HepG2 (cell line): Measurements from ENCODE around the gene ASNS. TPM values are rescaled to one million over a fixed set of nuclear protein-coding genes. Genes with fewer than 3 reads are reported as not detected.

Experiments used
- GZF1 ChIP-seq: sonication (generic); formaldehyde crosslinking; IDR thresholded peaks from 2 replicates; pipeline ENCODE4 v1.5.1; 2020; ENCODE audit warnings: mild to moderate bottlenecking, missing genetic modification reagents
- HOXA7 ChIP-seq: sonication (generic); formaldehyde crosslinking; IDR thresholded peaks from 2 replicates; pipeline ENCODE4 v1.8.1; 2022; ENCODE audit warnings: mild to moderate bottlenecking, missing genetic modification reagents, moderate library complexity
- POLR2G ChIP-seq: fragments of 200-400 bp; formaldehyde crosslinking; IDR thresholded peaks from 2 replicates; pipeline ENCODE4 v1.6.1; 2018; ENCODE audit warnings: mild to moderate bottlenecking, low read depth, low read length, moderate library complexity
- RAD21 ChIP-seq: fragments of 450-650 bp; formaldehyde crosslinking; IDR thresholded peaks from 2 replicates; pipeline ENCODE4 v1.5.0; 2020; ENCODE audit warnings: mild to moderate bottlenecking
- ZBTB2 ChIP-seq: sonication (generic); formaldehyde crosslinking; IDR thresholded peaks from 2 replicates; pipeline ENCODE4 v1.8.0; 2022; ENCODE audit warnings: low read depth, missing genetic modification reagents
- ZBTB4 ChIP-seq: sonication (generic); formaldehyde crosslinking; IDR thresholded peaks from 2 replicates; pipeline ENCODE4 v1.4.0; 2020; ENCODE audit warnings: missing genetic modification reagents, mild to moderate bottlenecking, borderline replicate concordance
- ZNF567 ChIP-seq: sonication (generic); formaldehyde crosslinking; IDR thresholded peaks from 2 replicates; pipeline ENCODE4 v1.8.1; 2023; ENCODE audit warnings: mild to moderate bottlenecking, missing genetic modification reagents, borderline replicate concordance
- ZNF703 ChIP-seq: sonication (generic); formaldehyde crosslinking; IDR thresholded peaks from 2 replicates; pipeline ENCODE4 v1.5.1; 2020; ENCODE audit warnings: missing genetic modification reagents, mild to moderate bottlenecking, moderate library complexity, borderline replicate concordance
- ZSCAN25 ChIP-seq: sonication (generic); formaldehyde crosslinking; IDR thresholded peaks from 2 replicates; pipeline ENCODE4 v1.8.0; 2022; ENCODE audit warnings: mild to moderate bottlenecking, missing genetic modification reagents
- polyA plus RNA-seq, 8 experiments: library from polyadenylated mRNA; depleted of rRNA in 3 of 8; stranded (reverse) in 7 of 8; unstranded in 1 of 8; fragments of >200 nt; fragmentation: Illumina TruSeq in 4 of 8; extraction: Trizol in 4 of 8; gene quantifications; 2 replicates each; pipeline versions ENCODE4 v1.2.1 to v1.2.3, GENCODE V29; 2011 to 2016; ENCODE audit warnings: low read depth in 4 of 8, missing spikeins in 1 of 8, mixed read lengths in 1 of 8; ENCODE audit not compliant: insufficient read depth in 1 of 8
- total RNA-seq, 5 experiments: library from RNA; depleted of rRNA; stranded (reverse); fragments of >200 nt; fragmentation: Illumina TruSeq; extraction: Trizol; gene quantifications; 2 replicates each; pipeline ENCODE4 v1.2.3, GENCODE V29; 2016; ENCODE audit warnings: low read depth in 1 of 5
- TF ChIP-seq, protein P1 (sequence below): sonication (generic); formaldehyde crosslinking; IDR thresholded peaks from 2 replicates; pipeline ENCODE4 v1.5.0; 2020; ENCODE audit warnings: mild to moderate bottlenecking, low read depth, missing genetic modification reagents, borderline replicate concordance
- TF ChIP-seq, protein P2 (sequence below): sonication (generic); formaldehyde crosslinking; IDR thresholded peaks from 2 replicates; pipeline ENCODE4 v1.5.1; 2020; ENCODE audit warnings: missing genetic modification reagents, mild to moderate bottlenecking, borderline replicate concordance
- TF ChIP-seq, protein P3 (sequence below): sonication (generic); formaldehyde crosslinking; IDR thresholded peaks from 2 replicates; pipeline ENCODE4 v1.5.0; 2020; ENCODE audit warnings: mild to moderate bottlenecking, missing genetic modification reagents, borderline replicate concordance

Gene ASNS
- total and polyA plus RNA-seq, 2 of the 13 experiments (the other 11 are each of a cell fraction or from before 2014, with no cell fraction given), result 55.0 to 75.1 TPM

- TF ChIP-seq, protein P1, sequence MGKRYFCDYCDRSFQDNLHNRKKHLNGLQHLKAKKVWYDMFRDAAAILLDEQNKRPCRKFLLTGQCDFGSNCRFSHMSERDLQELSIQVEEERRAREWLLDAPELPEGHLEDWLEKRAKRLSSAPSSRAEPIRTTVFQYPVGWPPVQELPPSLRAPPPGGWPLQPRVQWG (CRISPR knock-in tag), result no peak
- peak; percentile 42; the same call in 1 of the 2 replicates for TF ChIP-seq ZBTB4 (CRISPR knock-in tag)
- TF ChIP-seq, protein P2, sequence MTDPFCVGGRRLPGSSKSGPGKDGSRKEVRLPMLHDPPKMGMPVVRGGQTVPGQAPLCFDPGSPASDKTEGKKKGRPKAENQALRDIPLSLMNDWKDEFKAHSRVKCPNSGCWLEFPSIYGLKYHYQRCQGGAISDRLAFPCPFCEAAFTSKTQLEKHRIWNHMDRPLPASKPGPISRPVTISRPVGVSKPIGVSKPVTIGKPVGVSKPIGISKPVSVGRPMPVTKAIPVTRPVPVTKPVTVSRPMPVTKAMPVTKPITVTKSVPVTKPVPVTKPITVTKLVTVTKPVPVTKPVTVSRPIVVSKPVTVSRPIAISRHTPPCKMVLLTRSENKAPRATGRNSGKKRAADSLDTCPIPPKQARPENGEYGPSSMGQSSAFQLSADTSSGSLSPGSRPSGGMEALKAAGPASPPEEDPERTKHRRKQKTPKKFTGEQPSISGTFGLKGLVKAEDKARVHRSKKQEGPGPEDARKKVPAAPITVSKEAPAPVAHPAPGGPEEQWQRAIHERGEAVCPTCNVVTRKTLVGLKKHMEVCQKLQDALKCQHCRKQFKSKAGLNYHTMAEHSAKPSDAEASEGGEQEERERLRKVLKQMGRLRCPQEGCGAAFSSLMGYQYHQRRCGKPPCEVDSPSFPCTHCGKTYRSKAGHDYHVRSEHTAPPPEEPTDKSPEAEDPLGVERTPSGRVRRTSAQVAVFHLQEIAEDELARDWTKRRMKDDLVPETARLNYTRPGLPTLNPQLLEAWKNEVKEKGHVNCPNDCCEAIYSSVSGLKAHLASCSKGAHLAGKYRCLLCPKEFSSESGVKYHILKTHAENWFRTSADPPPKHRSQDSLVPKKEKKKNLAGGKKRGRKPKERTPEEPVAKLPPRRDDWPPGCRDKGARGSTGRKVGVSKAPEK, result no peak
- TF ChIP-seq ZNF567 (CRISPR knock-in tag), result peak; percentile 67; the same call in 1 of the 2 replicates
- TF ChIP-seq, protein P3, sequence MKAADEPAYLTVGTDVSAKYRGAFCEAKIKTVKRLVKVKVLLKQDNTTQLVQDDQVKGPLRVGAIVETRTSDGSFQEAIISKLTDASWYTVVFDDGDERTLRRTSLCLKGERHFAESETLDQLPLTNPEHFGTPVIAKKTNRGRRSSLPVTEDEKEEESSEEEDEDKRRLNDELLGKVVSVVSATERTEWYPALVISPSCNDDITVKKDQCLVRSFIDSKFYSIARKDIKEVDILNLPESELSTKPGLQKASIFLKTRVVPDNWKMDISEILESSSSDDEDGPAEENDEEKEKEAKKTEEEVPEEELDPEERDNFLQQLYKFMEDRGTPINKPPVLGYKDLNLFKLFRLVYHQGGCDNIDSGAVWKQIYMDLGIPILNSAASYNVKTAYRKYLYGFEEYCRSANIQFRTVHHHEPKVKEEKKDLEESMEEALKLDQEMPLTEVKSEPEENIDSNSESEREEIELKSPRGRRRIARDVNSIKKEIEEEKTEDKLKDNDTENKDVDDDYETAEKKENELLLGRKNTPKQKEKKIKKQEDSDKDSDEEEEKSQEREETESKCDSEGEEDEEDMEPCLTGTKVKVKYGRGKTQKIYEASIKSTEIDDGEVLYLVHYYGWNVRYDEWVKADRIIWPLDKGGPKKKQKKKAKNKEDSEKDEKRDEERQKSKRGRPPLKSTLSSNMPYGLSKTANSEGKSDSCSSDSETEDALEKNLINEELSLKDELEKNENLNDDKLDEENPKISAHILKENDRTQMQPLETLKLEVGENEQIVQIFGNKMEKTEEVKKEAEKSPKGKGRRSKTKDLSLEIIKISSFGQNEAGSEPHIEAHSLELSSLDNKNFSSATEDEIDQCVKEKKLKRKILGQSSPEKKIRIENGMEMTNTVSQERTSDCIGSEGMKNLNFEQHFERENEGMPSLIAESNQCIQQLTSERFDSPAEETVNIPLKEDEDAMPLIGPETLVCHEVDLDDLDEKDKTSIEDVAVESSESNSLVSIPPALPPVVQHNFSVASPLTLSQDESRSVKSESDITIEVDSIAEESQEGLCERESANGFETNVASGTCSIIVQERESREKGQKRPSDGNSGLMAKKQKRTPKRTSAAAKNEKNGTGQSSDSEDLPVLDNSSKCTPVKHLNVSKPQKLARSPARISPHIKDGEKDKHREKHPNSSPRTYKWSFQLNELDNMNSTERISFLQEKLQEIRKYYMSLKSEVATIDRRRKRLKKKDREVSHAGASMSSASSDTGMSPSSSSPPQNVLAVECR (CRISPR knock-in tag), result peak; percentile 94
- TF ChIP-seq HOXA7 (CRISPR knock-in tag), result no peak
- no peak for TF ChIP-seq ZBTB2
- peak; percentile 97 for TF ChIP-seq ZSCAN25 (CRISPR knock-in tag)
- TF ChIP-seq ZNF703 (CRISPR knock-in tag), result no peak; the same call in 1 of the 2 replicates
- TF ChIP-seq GZF1 (CRISPR knock-in tag), result 0 out of 2 replicates have a peak, but pooled peaks have one; percentile 82
- peak; percentile 91 for TF ChIP-seq POLR2G
- no peak for TF ChIP-seq RAD21 (CRISPR knock-in tag)
Observed at GRCh38 chr7:97872025-97872669, at the start of gene ASNS (continued).
